IMR-90 (cell line): Measurements from ENCODE around the gene REST. TPM values are rescaled to one million over a fixed set of nuclear protein-coding genes. Genes with fewer than 3 reads are reported as not detected.

ENCODE experiments used
- ATAC-seq: fragments of 200-7000 bp; cut with Tn5 transposase; 2 replicates; pipeline ENCODE4 v1.9.1; 2020; ENCODE audit warnings: low read depth, mild to moderate bottlenecking, moderate library complexity
- BruUV-seq: library from RNA; stranded (reverse); fragments of 400-500 nt; replicated peaks from 2 replicates; lab custom pipeline; 2021; lab: Mats Ljungman, UMichigan
- CTCF ChIA-PET: fragments of 300-600 bp; formaldehyde crosslinking; extraction: SDS; loops from one replicate; lab custom pipeline; 2021; ENCODE audit warnings: antibody characterized with exemption; lab: Yijun Ruan, JAX
- POLR2A ChIA-PET: fragments of 300-600 bp; sonication (Branson Sonifier 250); formaldehyde crosslinking; loops from one replicate; lab custom pipeline; 2022; ENCODE audit warnings: antibody characterized with exemption; ENCODE audit not compliant: unreplicated experiment; lab: Charles Lee
- DNase-seq: peaks from one replicate; pipeline ENCODE4 v3.0.0; 2013
- H2AFZ ChIP-seq: replicated peaks from 2 replicates; pipeline ENCODE3; 2013; ENCODE audit warnings: low read length, mild to moderate bottlenecking; ENCODE audit not compliant: poor library complexity
- H2AK5ac ChIP-seq: 2 replicates; pipeline ENCODE4 v1.6.1; 2013; ENCODE audit warnings: low read depth, low read length, inconsistent platforms
- H2AK9ac ChIP-seq: replicated peaks from 2 replicates; pipeline ENCODE3; 2013; ENCODE audit warnings: mild to moderate bottlenecking, low read depth, low read length, moderate library complexity; ENCODE audit not compliant: poor library complexity
- H2BK120ac ChIP-seq: 2 replicates; pipeline ENCODE4 v1.6.1; 2013; ENCODE audit warnings: low read depth, low read length, inconsistent platforms
- H2BK15ac ChIP-seq: 3 replicates; pipeline ENCODE4 v1.6.1; 2013; ENCODE audit warnings: low read depth, low read length, inconsistent platforms
- H2BK20ac ChIP-seq: 2 replicates; pipeline ENCODE4 v1.6.1; 2013; ENCODE audit warnings: low read depth, mild to moderate bottlenecking, inconsistent platforms, low read length, moderate library complexity
- H2BK5ac ChIP-seq: 2 replicates; pipeline ENCODE4 v1.6.1; 2013; ENCODE audit warnings: mild to moderate bottlenecking, low read depth, low read length, inconsistent platforms; ENCODE audit not compliant: poor library complexity, severe bottlenecking
- H3K14ac ChIP-seq: replicated peaks from 2 replicates; pipeline ENCODE4 v1.6.1; 2013; ENCODE audit warnings: low read depth, low read length, inconsistent platforms
- H3K18ac ChIP-seq: 2 replicates; pipeline ENCODE4 v1.6.1; 2013; ENCODE audit warnings: low read depth, low read length, control low read depth
- H3K23ac ChIP-seq: 2 replicates; pipeline ENCODE4 v1.6.1; 2013; ENCODE audit warnings: low read depth, low read length, inconsistent platforms
- H3K27ac ChIP-seq: 2 replicates; pipeline ENCODE4 v1.5.1; 2013; ENCODE audit warnings: mild to moderate bottlenecking, control low read depth, low read length; ENCODE audit not compliant: insufficient read depth
- H3K27me3 ChIP-seq: 2 replicates; pipeline ENCODE4 v1.6.1; 2013; ENCODE audit warnings: low read length; ENCODE audit not compliant: control insufficient read depth, insufficient read depth
- H3K36me3 ChIP-seq: 2 replicates; pipeline ENCODE4 v1.6.1; 2013; ENCODE audit warnings: low read length, mixed read lengths; ENCODE audit not compliant: control insufficient read depth, insufficient read depth
- H3K4ac ChIP-seq: 2 replicates; pipeline ENCODE4 v1.6.1; 2013; ENCODE audit warnings: low read depth, low read length, inconsistent platforms
- H3K4me1 ChIP-seq: 2 replicates; pipeline ENCODE4 v1.6.1; 2013; ENCODE audit warnings: low read length, mixed read lengths; ENCODE audit not compliant: control insufficient read depth, insufficient read depth
- H3K4me2 ChIP-seq: 2 replicates; pipeline ENCODE4 v1.6.1; 2013; ENCODE audit warnings: low read depth, mild to moderate bottlenecking, control low read depth, low read length, moderate library complexity
- H3K4me3 ChIP-seq: 2 replicates; pipeline ENCODE4 v1.5.1; 2013; ENCODE audit warnings: low read depth, mild to moderate bottlenecking, control low read depth, low read length, moderate library complexity; ENCODE audit not compliant: insufficient read depth
- H3K56ac ChIP-seq: 2 replicates; pipeline ENCODE4 v1.6.1; 2013; ENCODE audit warnings: low read length, inconsistent platforms; ENCODE audit not compliant: insufficient read depth; ENCODE audit errors: extremely low read depth
- H3K79me1 ChIP-seq, 2 experiments: 2 replicates each; pipeline ENCODE4 v1.6.1; 2013; ENCODE audit warnings: low read length in 2 of 2, inconsistent platforms in 1 of 2, low read depth in 1 of 2
- H3K9ac ChIP-seq: 2 replicates; pipeline ENCODE4 v1.6.1; 2013; ENCODE audit warnings: low read depth, low read length, control low read depth
- H3K9me1 ChIP-seq: 2 replicates; pipeline ENCODE4 v1.6.1; 2013; ENCODE audit warnings: low read length, inconsistent platforms; ENCODE audit not compliant: insufficient read depth
- H3K9me3 ChIP-seq: 2 replicates; pipeline ENCODE4 v1.6.1; 2013; ENCODE audit warnings: low read length; ENCODE audit not compliant: control insufficient read depth, insufficient read depth
- H4K20me1 ChIP-seq: 2 replicates; pipeline ENCODE4 v1.6.1; 2013; ENCODE audit warnings: low read length, inconsistent platforms; ENCODE audit not compliant: insufficient read depth
- H4K5ac ChIP-seq: 2 replicates; pipeline ENCODE4 v1.6.1; 2013; ENCODE audit warnings: mild to moderate bottlenecking, low read depth, low read length, control low read depth
- H4K8ac ChIP-seq, 2 experiments: 2 replicates each; pipeline ENCODE4 v1.6.1; 2013; ENCODE audit warnings: low read depth in 2 of 2, low read length in 2 of 2, control low read depth in 1 of 2, inconsistent platforms in 1 of 2
- H4K91ac ChIP-seq: 2 replicates; pipeline ENCODE4 v1.6.1; 2013; ENCODE audit warnings: low read depth, low read length, inconsistent platforms; ENCODE audit not compliant: insufficient read depth
- BHLHE40 ChIP-seq: fragments of 150-350 bp; IDR thresholded peaks from 2 replicates; pipeline ENCODE4 v1.6.1; 2016; ENCODE audit warnings: mild to moderate bottlenecking, low read depth, low read length
- CEBPB ChIP-seq: IDR thresholded peaks from 2 replicates; pipeline ENCODE4 v1.6.1; 2012; ENCODE audit warnings: low read depth, low read length, improper control_type of control experiment
- CHD1 ChIP-seq: IDR thresholded peaks from 2 replicates; pipeline ENCODE4 v1.6.1; 2012; ENCODE audit warnings: low read depth, low read length, improper control_type of control experiment
- CTCF ChIP-seq: conservative IDR thresholded peaks from 2 replicates; pipeline ENCODE4 v1.5.1; 2012; ENCODE audit warnings: mild to moderate bottlenecking, low read depth, low read length, improper control_type of control experiment
- FOS ChIP-seq: fragments of 150-350 bp; IDR thresholded peaks from 2 replicates; pipeline ENCODE4 v1.6.1; 2016; ENCODE audit warnings: low read depth, low read length
- MXI1 ChIP-seq: IDR thresholded peaks from 2 replicates; pipeline ENCODE4 v1.6.1; 2012; ENCODE audit warnings: low read depth, mild to moderate bottlenecking, low read length, moderate library complexity, borderline replicate concordance
- NFE2L2 ChIP-seq: fragments of 150-350 bp; IDR thresholded peaks from 2 replicates; pipeline ENCODE4 v1.6.1; 2016; ENCODE audit warnings: low read depth, mild to moderate bottlenecking, low read length
- POLR2A ChIP-seq: IDR thresholded peaks from 2 replicates; pipeline ENCODE4 v1.6.1; 2012; ENCODE audit warnings: mild to moderate bottlenecking, low read depth, low read length
- RAD21 ChIP-seq: IDR thresholded peaks from 2 replicates; pipeline ENCODE4 v1.6.1; 2012; ENCODE audit warnings: low read length, improper control_type of control experiment
- RCOR1 ChIP-seq: IDR thresholded peaks from 2 replicates; pipeline ENCODE4 v1.6.1; 2012; ENCODE audit warnings: mild to moderate bottlenecking, low read length, improper control_type of control experiment; ENCODE audit not compliant: insufficient replicate concordance
- SMC3 ChIP-seq: fragments of 150-350 bp; IDR thresholded peaks from 2 replicates; pipeline ENCODE4 v1.6.1; 2016; ENCODE audit warnings: low read depth, mild to moderate bottlenecking, antibody characterized with exemption, low read length, moderate library complexity
- USF2 ChIP-seq: fragments of 150-350 bp; IDR thresholded peaks from 2 replicates; pipeline ENCODE4 v1.6.1; 2017; ENCODE audit warnings: mild to moderate bottlenecking, antibody characterized with exemption, low read length, low read depth
- WGBS, 2 experiments: methylation state at CpG; one replicate each; pipeline versions ENCODE4 v1.1.5 to v1.1.7; 2013; ENCODE audit warnings: missing lambda C conversion rate in 2 of 2; ENCODE audit not compliant: insufficient read length in 1 of 2; ENCODE audit errors: extremely low coverage in 2 of 2; 5-methylcytosine and 5-hydroxymethylcytosine counted together
- dilution Hi-C: fragments of 300-500 bp; cut with HindIII; formaldehyde crosslinking; loops from one replicate; pipeline ENCODE4 v1.14.3; 2018; ENCODE audit warnings: low sequenced_read_pairs; ENCODE audit not compliant: unreplicated experiment
- in situ Hi-C: fragments of 300-500 bp; cut with MboI; formaldehyde crosslinking; loops from 3 replicates; pipeline ENCODE4 v1.14.3; 2019; ENCODE audit warnings: low sequenced_read_pairs, inconsistent platforms, mixed read lengths
- intact Hi-C: fragments of 100-400 bp; cut with micrococcal nuclease; formaldehyde crosslinking; loops from 2 replicates; pipeline ENCODE4 v1.10.0; 2022
- polyA plus RNA-seq, 3 experiments: library from polyadenylated mRNA; depleted of rRNA; stranded (reverse); fragments of >200 nt; gene quantifications; 2 replicates each; pipeline ENCODE4 v1.2.3, GENCODE V29; 2012; ENCODE audit warnings: low replicate concordance in 1 of 3
- total RNA-seq: library from RNA; depleted of rRNA; stranded (reverse); fragments of >200 nt; gene quantifications from 2 replicates; pipeline ENCODE4 v1.2.3, GENCODE V29; 2012

The REST gene
- total and polyA plus RNA-seq, 2 of the 4 experiments (the other 2 are of a cell fraction) = 10.0 to 66.9 TPM

GRCh38 chr4:56909086-56909894 is 1.6 kb downstream of the REST start:
- Histone ChIP-seq H3K27me3 (peaks cover 7% of the 10 kb centered on the region), H3K36me3 (peaks cover 11% of the 10 kb centered on the region), H2AK5ac (peak overlapping the region; percentile 1; the same call in 1 of the 2 replicates), H3K18ac (peak overlapping the region; percentile 19), H3K4me1 (peaks cover 7% of the 10 kb centered on the region; the same call in 1 of the 2 replicates), H3K14ac (peak overlapping the region; percentile 84), H3K79me1 (peaks cover 3 to 38% of the 10 kb centered on the region in 2 experiments; a peak in 3 of 4 replicates), H3K9ac (peak overlapping the region; percentile 77), H4K20me1 (peaks cover 40% of the 10 kb centered on the region), H2BK20ac (no peak overlapping the region), H3K23ac (peak overlapping the region; percentile 95), H3K9me3 (no peaks in the 10 kb centered on the region), H3K4me2 (peak overlapping the region; percentile 88), H2BK15ac (no peak overlapping the region; the same call in 2 of the 3 replicates), H3K56ac (peak overlapping the region; percentile 87), H3K9me1 (peaks cover 13% of the 10 kb centered on the region; the same call in 1 of the 2 replicates), H4K8ac (peak overlapping the region; percentile 18 to 68; a peak in 3 of 4 replicates), H2BK120ac (peak overlapping the region; percentile 74), H4K5ac (peak overlapping the region; percentile 7; the same call in 1 of the 2 replicates), H2BK5ac (peak overlapping the region; percentile 77), H2AK9ac (peak overlapping the region; percentile 89), H4K91ac (peak overlapping the region; percentile 48), H3K4me3 (peak overlapping the region; percentile 76), H2AFZ (peak overlapping the region; percentile 95), H3K4ac (peak overlapping the region; percentile 84), H3K27ac (peak overlapping the region; percentile 90)
- CTCF ChIA-PET = no interaction called here
- POLR2A ChIA-PET = no interaction called here
- ATAC-seq = peak; percentile 6
- dilution Hi-C loops (no loop called here), intact Hi-C loops (loop anchor here (2.0 kb wide), 2 partner anchors 50 to 68 kb away; partner anchors contain the start of gene NOA1), in situ Hi-C loops (no loop called here)
- TF ChIP-seq MXI1 (peak; percentile 50; the same call in 1 of the 2 replicates), SMC3 (no peak), CEBPB (peak; percentile 24; the same call in 1 of the 2 replicates), FOS (no peak), RCOR1 (no peak), BHLHE40 (no peak), RAD21 (no peak; the same call in 1 of the 2 replicates), NFE2L2 (no peak), CHD1 (no peak), USF2 (no peak), CTCF (no peak), POLR2A (no peak; the same call in 1 of the 2 replicates)
- DNase-seq = peak; percentile 52
- WGBS, 2 experiments = 1% methylated on average over 20 of the region's 41 CpGs; no CpG with 5 or more reads in 1 of the 2 experiments
- BruUV-seq = no TSS peak
